Smooth muscle cell (in vitro differentiated cells): ENCODE results near the gene TBC1D8. TPM values are rescaled to one million over a fixed set of nuclear protein-coding genes. Genes with fewer than 3 reads are reported as not detected.

Experiments used
- DNase-seq: peaks from one replicate; lab custom pipeline; 2025; ENCODE audit not compliant: unreplicated experiment; lab: John Stamatoyannopoulos, UW
- H2AFZ ChIP-seq: fragments of 200-600 bp; sonication (generic); 2 replicates; pipeline ENCODE4 v1.6.0; 2016; ENCODE audit warnings: antibody characterized with exemption, low read depth, mild to moderate bottlenecking
- H3F3A ChIP-seq: fragments of 200-600 bp; sonication (generic); 2 replicates; pipeline ENCODE4 v1.6.0; 2017; ENCODE audit warnings: antibody characterized with exemption, low read depth
- H3K27ac ChIP-seq: fragments of 200-600 bp; sonication (generic); 2 replicates; pipeline ENCODE4 v1.5.1; 2016; ENCODE audit warnings: low read depth, mild to moderate bottlenecking
- H3K27me3 ChIP-seq: fragments of 200-600 bp; sonication (generic); 2 replicates; pipeline ENCODE4 v1.6.1; 2016; ENCODE audit warnings: low read depth, mild to moderate bottlenecking
- H3K36me3 ChIP-seq: fragments of 200-600 bp; sonication (generic); 2 replicates; pipeline ENCODE4 v1.5.1; 2016; ENCODE audit warnings: low read depth
- H3K4me1 ChIP-seq: fragments of 200-600 bp; sonication (generic); 2 replicates; pipeline ENCODE4 v1.5.1; 2016; ENCODE audit warnings: low read depth
- H3K4me2 ChIP-seq: fragments of 200-600 bp; sonication (generic); 2 replicates; pipeline ENCODE4 v1.6.0; 2016; ENCODE audit warnings: mild to moderate bottlenecking
- H3K4me3 ChIP-seq: fragments of 200-600 bp; sonication (generic); 2 replicates; pipeline ENCODE4 v1.5.1; 2016; ENCODE audit warnings: mild to moderate bottlenecking
- H3K79me2 ChIP-seq: fragments of 200-600 bp; sonication (generic); 2 replicates; pipeline ENCODE4 v1.6.0; 2016; ENCODE audit warnings: low read depth, mild to moderate bottlenecking
- H3K9ac ChIP-seq: fragments of 200-600 bp; sonication (generic); 2 replicates; pipeline ENCODE4 v1.6.0; 2016; ENCODE audit warnings: low read depth
- H3K9me3 ChIP-seq: fragments of 200-600 bp; sonication (generic); replicated peaks from 2 replicates; pipeline ENCODE4 v1.5.1; 2016; ENCODE audit warnings: low read depth
- H4K20me1 ChIP-seq: fragments of 200-600 bp; sonication (generic); 2 replicates; pipeline ENCODE4 v1.6.0; 2016; ENCODE audit warnings: low read depth
- WGBS: methylation state at CpG from one replicate; pipeline ENCODE4 v1.1.7; 2016; ENCODE audit warnings: low lambda C conversion rate; 5-methylcytosine and 5-hydroxymethylcytosine counted together
- polyA plus RNA-seq: library from polyadenylated mRNA; unstranded; fragments of >200 nt; fragmentation: Nextera tagmentation; extraction: Ambion mirVana; gene quantifications from 2 replicates; pipeline ENCODE4 v1.2.1, GENCODE V29; 2016
- total RNA-seq: library from RNA; depleted of rRNA; stranded (reverse); fragments of >200 nt; gene quantifications from 2 replicates; pipeline ENCODE4 v1.2.3, GENCODE V29; 2014
- TF ChIP-seq, protein P1 (sequence below): fragments of 200-600 bp; sonication (generic); IDR thresholded peaks from 2 replicates; pipeline ENCODE4 v1.5.1; 2017; ENCODE audit warnings: borderline replicate concordance, mild to moderate bottlenecking, antibody characterized with exemption; ENCODE audit not compliant: insufficient read depth, poor library complexity, severe bottlenecking

The TBC1D8 gene
- total and polyA plus RNA-seq, 2 experiments from 2014 or later, result 0.89 to 15.1 TPM

DNA sequence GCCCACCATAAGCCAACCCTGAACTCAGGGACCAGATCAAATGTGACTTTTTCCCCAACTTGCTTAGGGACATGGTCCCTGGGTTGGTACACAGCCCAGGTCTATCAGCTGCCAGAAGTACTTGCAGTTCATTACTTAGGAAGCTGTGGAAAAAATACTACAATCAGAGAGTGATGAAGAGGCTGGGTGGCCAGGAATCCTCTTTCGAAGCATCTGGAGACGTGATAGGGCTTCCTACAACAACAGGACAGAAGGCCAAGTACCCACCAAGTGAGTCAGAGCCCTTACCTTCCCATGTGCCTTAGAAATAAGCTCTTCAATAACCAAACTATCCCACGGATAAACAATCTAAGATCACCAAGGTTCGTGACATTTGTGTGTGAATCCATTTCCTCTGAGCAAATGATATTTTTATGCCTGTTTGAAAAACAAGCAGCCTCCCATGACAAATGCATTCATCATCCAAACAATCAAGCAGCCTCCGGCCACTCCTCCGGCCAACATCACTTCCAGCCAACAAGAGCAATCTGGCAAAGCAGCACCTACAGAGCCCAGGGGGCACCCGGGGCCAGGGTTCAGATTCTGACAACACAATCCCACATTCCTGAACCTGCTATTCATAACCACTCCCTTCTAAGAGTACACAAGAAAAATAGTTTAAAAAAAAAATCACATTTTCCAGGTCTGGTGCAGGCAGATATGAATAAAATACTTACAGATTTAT lies 26.4 kb downstream of the TBC1D8 start:
- no peak overlapping the region for H3K4me3 ChIP-seq
- no peaks in the 10 kb centered on the region for H3K27me3 ChIP-seq
- H3K27ac ChIP-seq, result peak overlapping the region; percentile 18
- H4K20me1 ChIP-seq, result no peaks in the 10 kb centered on the region
- no peak overlapping the region for H2AFZ ChIP-seq
- H3K9ac ChIP-seq, result no peak overlapping the region
- TF ChIP-seq, protein P1, sequence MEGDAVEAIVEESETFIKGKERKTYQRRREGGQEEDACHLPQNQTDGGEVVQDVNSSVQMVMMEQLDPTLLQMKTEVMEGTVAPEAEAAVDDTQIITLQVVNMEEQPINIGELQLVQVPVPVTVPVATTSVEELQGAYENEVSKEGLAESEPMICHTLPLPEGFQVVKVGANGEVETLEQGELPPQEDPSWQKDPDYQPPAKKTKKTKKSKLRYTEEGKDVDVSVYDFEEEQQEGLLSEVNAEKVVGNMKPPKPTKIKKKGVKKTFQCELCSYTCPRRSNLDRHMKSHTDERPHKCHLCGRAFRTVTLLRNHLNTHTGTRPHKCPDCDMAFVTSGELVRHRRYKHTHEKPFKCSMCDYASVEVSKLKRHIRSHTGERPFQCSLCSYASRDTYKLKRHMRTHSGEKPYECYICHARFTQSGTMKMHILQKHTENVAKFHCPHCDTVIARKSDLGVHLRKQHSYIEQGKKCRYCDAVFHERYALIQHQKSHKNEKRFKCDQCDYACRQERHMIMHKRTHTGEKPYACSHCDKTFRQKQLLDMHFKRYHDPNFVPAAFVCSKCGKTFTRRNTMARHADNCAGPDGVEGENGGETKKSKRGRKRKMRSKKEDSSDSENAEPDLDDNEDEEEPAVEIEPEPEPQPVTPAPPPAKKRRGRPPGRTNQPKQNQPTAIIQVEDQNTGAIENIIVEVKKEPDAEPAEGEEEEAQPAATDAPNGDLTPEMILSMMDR, result no peak
- H3K4me2 ChIP-seq, result peak overlapping the region; percentile 19
- H3K9me3 ChIP-seq, result no peaks in the 10 kb centered on the region
- no peaks in the 10 kb centered on the region for H3F3A ChIP-seq
- H3K36me3 ChIP-seq, result no peaks in the 10 kb centered on the region
- WGBS, result 57% methylated on average over 7 of the region's 7 CpGs
- H3K4me1 ChIP-seq, result no peaks in the 10 kb centered on the region
- H3K79me2 ChIP-seq, result no peaks in the 10 kb centered on the region
- DNase-seq, result no peak

DNA sequence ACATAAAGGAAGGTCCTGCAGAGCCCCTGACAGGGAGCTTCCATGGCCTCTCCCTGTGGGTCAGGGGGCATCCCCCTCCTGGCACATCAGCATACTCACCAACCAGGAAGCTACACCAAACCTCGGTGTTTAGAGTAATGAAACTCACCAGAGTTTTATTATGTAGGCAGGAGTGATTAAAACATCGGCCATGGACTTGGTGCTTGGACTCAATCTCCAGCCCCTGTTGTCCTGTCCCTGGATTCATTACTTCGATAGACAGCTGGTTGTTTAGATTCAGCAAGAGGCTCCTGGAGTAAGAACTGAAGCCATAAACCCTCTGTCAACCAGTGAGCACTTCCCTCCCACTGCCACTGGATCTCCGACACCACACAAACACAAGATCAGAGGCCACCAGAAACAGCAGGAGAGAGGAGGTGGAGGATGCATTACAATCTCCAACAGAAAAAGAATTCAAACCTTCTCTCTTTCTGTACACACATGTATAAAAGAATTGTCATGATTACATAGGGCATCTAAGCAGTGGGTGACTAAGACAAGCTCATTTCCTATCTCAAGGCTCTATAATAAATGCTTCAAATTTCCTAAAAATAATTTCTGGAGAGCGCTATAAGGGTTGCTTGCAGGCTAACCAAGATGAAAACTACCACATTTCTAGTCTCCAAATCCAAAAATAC lies 27.2 kb downstream of the TBC1D8 start:
- Histone ChIP-seq H3F3A (no peaks in the 10 kb centered on the region), H3K9me3 (no peaks in the 10 kb centered on the region), H2AFZ (no peak overlapping the region), H3K9ac (no peak overlapping the region), H3K4me3 (no peak overlapping the region), H3K27me3 (no peaks in the 10 kb centered on the region), H3K36me3 (no peaks in the 10 kb centered on the region), H3K79me2 (no peaks in the 10 kb centered on the region), H4K20me1 (no peaks in the 10 kb centered on the region), H3K4me2 (no peak overlapping the region), H3K27ac (no peak overlapping the region), H3K4me1 (no peaks in the 10 kb centered on the region)
- no peak for DNase-seq
- WGBS, result 85% methylated on average over 5 of the region's 5 CpGs
- TF ChIP-seq, protein P1, result no peak

DNA sequence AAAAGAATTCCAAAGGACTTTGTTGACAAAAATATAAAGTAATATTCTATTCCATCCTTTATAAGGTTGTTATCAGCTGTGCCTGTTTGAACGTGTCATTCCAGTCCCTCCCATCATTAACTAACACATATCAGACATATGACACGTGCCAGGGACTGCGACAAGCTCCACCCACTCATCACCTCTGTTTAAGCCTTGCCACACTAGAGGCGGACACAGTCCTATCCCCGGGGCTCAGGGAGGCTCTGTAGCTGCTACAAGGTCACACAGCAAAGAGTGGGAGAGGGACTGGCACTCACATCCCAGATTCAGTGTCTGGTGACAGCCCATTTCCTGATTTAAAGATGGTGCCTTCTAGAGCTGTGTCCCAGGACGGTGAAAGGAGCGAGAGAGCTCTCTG lies 30.0 kb downstream of the TBC1D8 start:
- Histone ChIP-seq H3K4me1 (no peaks in the 10 kb centered on the region), H3K27me3 (no peaks in the 10 kb centered on the region), H3K4me3 (no peak overlapping the region), H4K20me1 (no peaks in the 10 kb centered on the region), H3K4me2 (no peak overlapping the region), H3K9ac (no peak overlapping the region), H3K79me2 (no peaks in the 10 kb centered on the region), H3K9me3 (no peaks in the 10 kb centered on the region), H3K36me3 (no peaks in the 10 kb centered on the region), H2AFZ (no peak overlapping the region), H3F3A (no peaks in the 10 kb centered on the region), H3K27ac (no peak overlapping the region)
- no peak for DNase-seq
- TF ChIP-seq, protein P1, result no peak
- 73% methylated on average over 7 of the region's 7 CpGs for WGBS
